Upper lobe of right lung (tissue), 1 donor: ENCODE results near the gene H3-3A. TPM values are rescaled to one million over a fixed set of nuclear protein-coding genes. Genes with fewer than 3 reads are reported as not detected.

Experiments
- ATAC-seq: fragments of 200-7000 bp; cut with Tn5 transposase; one replicate; pipeline ENCODE4 v1.9.1; 2020; ENCODE audit warnings: mild to moderate bottlenecking, moderate library complexity
- DNase-seq: peaks from one replicate; pipeline ENCODE4 v3.0.0-alpha.2; 2020
- H3K27ac ChIP-seq: fragments of 200-600 bp; one replicate; pipeline ENCODE4 v1.8.0; 2022
- H3K27me3 ChIP-seq: fragments of 200-600 bp; one replicate; pipeline ENCODE4 v1.8.0; 2022; ENCODE audit warnings: mild to moderate bottlenecking
- H3K36me3 ChIP-seq: fragments of 200-600 bp; one replicate; pipeline ENCODE4 v1.8.0; 2022
- H3K4me1 ChIP-seq: fragments of 200-600 bp; one replicate; pipeline ENCODE4 v1.8.0; 2022
- H3K4me3 ChIP-seq: fragments of 200-600 bp; one replicate; pipeline ENCODE4 v1.8.0; 2022; ENCODE audit warnings: mild to moderate bottlenecking
- H3K9me3 ChIP-seq: fragments of 200-600 bp; one replicate; pipeline ENCODE4 v1.8.0; 2022
- intact Hi-C: fragments of 100-400 bp; cut with DNase I; formaldehyde crosslinking; loops from one replicate; pipeline ENCODE4 v1.11.0; 2022
- total RNA-seq: library from RNA; stranded (reverse); fragmentation: NEBNext Ultra II Directional; extraction: Animal tissue kit (Norgen Biotek cat#: 25700); gene quantifications from one replicate; pipeline ENCODE4 v1.2.1, GENCODE V29; 2021
- TF ChIP-seq, protein P1 (sequence below): fragments of 200-600 bp; IDR thresholded peaks from one replicate; pipeline ENCODE4 v1.8.0; 2022; ENCODE audit warnings: antibody characterized with exemption
- donor health status: DM: no; HTN: yes; CAD: no; lungs with severe emphysema.

The H3-3A gene
- total RNA-seq, 1 donor from 2014 or later: 435 TPM

- Histone ChIP-seq H3K27ac (no peak overlapping the region), H3K4me3 (no peak overlapping the region), H3K4me1 (no peaks in the 10 kb centered on the region), H3K9me3 (no peaks in the 10 kb centered on the region), H3K36me3 (no peaks in the 10 kb centered on the region), H3K27me3 (no peaks in the 10 kb centered on the region)
- ATAC-seq (no peak), DNase-seq (no peak)
- intact Hi-C loops: no loop called here
- TF ChIP-seq, protein P1, sequence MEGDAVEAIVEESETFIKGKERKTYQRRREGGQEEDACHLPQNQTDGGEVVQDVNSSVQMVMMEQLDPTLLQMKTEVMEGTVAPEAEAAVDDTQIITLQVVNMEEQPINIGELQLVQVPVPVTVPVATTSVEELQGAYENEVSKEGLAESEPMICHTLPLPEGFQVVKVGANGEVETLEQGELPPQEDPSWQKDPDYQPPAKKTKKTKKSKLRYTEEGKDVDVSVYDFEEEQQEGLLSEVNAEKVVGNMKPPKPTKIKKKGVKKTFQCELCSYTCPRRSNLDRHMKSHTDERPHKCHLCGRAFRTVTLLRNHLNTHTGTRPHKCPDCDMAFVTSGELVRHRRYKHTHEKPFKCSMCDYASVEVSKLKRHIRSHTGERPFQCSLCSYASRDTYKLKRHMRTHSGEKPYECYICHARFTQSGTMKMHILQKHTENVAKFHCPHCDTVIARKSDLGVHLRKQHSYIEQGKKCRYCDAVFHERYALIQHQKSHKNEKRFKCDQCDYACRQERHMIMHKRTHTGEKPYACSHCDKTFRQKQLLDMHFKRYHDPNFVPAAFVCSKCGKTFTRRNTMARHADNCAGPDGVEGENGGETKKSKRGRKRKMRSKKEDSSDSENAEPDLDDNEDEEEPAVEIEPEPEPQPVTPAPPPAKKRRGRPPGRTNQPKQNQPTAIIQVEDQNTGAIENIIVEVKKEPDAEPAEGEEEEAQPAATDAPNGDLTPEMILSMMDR: no peak
These were observed 17.9 kb upstream of the H3-3A start for GRCh38 chr1:226044514-226045101.

DNA sequence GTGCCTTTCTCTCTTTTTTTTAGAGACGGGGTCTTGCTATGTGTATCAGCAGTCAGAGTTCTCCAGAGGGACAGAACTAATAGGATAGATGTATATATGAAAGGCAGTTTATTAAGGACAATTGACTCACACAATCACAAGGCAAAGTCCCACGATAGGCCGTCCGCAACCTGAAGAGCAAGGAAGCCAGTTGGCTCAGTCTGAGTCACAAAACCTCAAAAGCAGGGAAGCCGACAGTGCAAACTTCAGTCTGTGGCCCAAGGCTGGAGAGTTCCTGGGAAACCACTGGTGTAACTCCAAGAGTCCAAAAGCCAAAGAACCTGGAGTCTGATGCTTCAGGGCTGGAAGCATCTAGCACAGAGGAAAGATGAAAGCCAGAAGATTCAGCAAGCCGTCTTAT is 16.3 kb upstream of the H3-3A start:
- intact Hi-C loops: no loop called here
- DNase-seq: no peak
- Histone ChIP-seq H3K4me1 (no peaks in the 10 kb centered on the region), H3K36me3 (no peaks in the 10 kb centered on the region), H3K27ac (no peak overlapping the region), H3K9me3 (no peaks in the 10 kb centered on the region), H3K27me3 (no peaks in the 10 kb centered on the region), H3K4me3 (no peak overlapping the region)
- TF ChIP-seq, protein P1: no peak
- ATAC-seq: no peak

GRCh38 chr1:226047495-226047894 is 15.0 kb upstream of the H3-3A start:
- Histone ChIP-seq H3K4me3 (no peak overlapping the region), H3K27me3 (no peaks in the 10 kb centered on the region), H3K27ac (no peak overlapping the region), H3K36me3 (no peaks in the 10 kb centered on the region), H3K9me3 (no peaks in the 10 kb centered on the region), H3K4me1 (no peaks in the 10 kb centered on the region)
- TF ChIP-seq, protein P1: no peak
- DNase-seq: no peak
- intact Hi-C loops: no loop called here
- ATAC-seq: no peak

GRCh38 chr1:226048886-226049285 is 13.6 kb upstream of the H3-3A start:
- H3K9me3 ChIP-seq: no peaks in the 10 kb centered on the region
- intact Hi-C loops: no loop called here
- no peaks in the 10 kb centered on the region for H3K27me3 ChIP-seq
- DNase-seq (no peak), ATAC-seq (no peak)
- H3K36me3 ChIP-seq: no peaks in the 10 kb centered on the region
- no peaks in the 10 kb centered on the region for H3K4me1 ChIP-seq
- TF ChIP-seq, protein P1: no peak
- no peak overlapping the region for H3K27ac ChIP-seq
- no peak overlapping the region for H3K4me3 ChIP-seq

GRCh38 chr1:226050133-226050532 is 12.4 kb upstream of the H3-3A start:
- Histone ChIP-seq H3K4me1 (no peaks in the 10 kb centered on the region), H3K27ac (no peak overlapping the region), H3K27me3 (no peaks in the 10 kb centered on the region), H3K36me3 (no peaks in the 10 kb centered on the region), H3K4me3 (no peak overlapping the region), H3K9me3 (no peaks in the 10 kb centered on the region)
- ATAC-seq (no peak), DNase-seq (no peak)
- intact Hi-C loops: no loop called here
- TF ChIP-seq, protein P1: no peak

DNA sequence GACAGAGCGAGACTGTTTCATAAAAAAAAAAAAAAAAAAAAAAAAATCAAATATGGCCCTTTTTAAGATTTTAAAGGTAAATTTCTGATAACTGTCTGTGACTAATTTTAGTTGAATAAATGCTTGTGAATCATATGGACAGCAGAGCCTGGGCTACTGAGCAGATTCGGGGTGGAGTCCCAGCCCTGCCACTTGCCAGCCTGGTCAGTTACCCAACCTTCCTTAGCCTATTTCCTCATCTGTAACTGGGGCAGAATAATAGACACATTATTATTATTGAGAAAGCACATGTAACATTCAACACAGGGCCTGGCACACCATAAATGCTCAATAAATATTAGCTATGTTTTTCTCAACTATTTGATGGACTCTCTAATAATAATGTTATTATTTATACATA is 11.2 kb upstream of the H3-3A start:
- DNase-seq (no peak), ATAC-seq (peak; percentile 85)
- Histone ChIP-seq H3K9me3 (no peaks in the 10 kb centered on the region), H3K27ac (no peak overlapping the region), H3K27me3 (no peaks in the 10 kb centered on the region), H3K4me3 (no peak overlapping the region), H3K4me1 (no peaks in the 10 kb centered on the region), H3K36me3 (no peaks in the 10 kb centered on the region)
- TF ChIP-seq, protein P1: no peak
- intact Hi-C loops: no loop called here
